SK-N-MC (cell line): Measurements from ENCODE around the gene GYPB.
"Not testable (repeated sequence)": the region's sequence is repeated elsewhere in the genome, so short reads cannot be mapped to it uniquely, and the experiment has no call there.

Experiments
- FOXP2 ChIP-seq: optimal IDR thresholded peaks from 2 replicates; pipeline ENCODE3; 2011; ENCODE audit warnings: mild to moderate bottlenecking, moderate library complexity; ENCODE audit not compliant: insufficient read depth; ENCODE audit errors: extremely low read length, control extremely low read depth
- POLR2AphosphoS5 ChIP-seq: IDR thresholded peaks from 2 replicates; pipeline ENCODE4 v1.6.1; 2012; ENCODE audit warnings: mild to moderate bottlenecking, low read depth, low read length, borderline replicate concordance

DNA sequence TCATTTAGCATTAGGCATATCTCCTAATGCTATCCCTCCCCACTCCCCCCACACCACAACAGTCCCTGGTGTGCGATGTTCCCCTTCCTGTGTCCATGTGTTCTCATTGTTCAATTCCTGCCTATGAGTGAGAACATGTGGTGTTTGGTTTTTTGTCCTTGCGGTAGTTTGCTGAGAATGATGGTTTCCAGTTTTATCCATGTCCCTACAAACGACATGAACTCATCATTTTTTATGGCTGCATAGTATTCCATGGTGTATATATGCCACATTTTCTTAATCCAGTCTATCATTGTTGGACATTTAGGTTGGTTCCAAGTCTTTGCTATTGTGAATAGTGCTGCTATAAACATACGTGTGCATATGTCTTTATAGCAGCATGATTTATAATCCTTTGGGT, 7.5 kb upstream of the GYPB start:
- not testable (repeated sequence) for TF ChIP-seq FOXP2, POLR2AphosphoS5
